Iris pigment epithelial cell (primary cell): ENCODE data around the gene EGR2.
A peak's percentile ranks its signal among the peaks of the same experiment; 100 is the strongest.

ENCODE experiments used
- DNase-seq: peaks from one replicate; pipeline ENCODE4 v3.0.0-alpha.2; 2011; ENCODE audit warnings: low read depth

Gene EGR2

DNA sequence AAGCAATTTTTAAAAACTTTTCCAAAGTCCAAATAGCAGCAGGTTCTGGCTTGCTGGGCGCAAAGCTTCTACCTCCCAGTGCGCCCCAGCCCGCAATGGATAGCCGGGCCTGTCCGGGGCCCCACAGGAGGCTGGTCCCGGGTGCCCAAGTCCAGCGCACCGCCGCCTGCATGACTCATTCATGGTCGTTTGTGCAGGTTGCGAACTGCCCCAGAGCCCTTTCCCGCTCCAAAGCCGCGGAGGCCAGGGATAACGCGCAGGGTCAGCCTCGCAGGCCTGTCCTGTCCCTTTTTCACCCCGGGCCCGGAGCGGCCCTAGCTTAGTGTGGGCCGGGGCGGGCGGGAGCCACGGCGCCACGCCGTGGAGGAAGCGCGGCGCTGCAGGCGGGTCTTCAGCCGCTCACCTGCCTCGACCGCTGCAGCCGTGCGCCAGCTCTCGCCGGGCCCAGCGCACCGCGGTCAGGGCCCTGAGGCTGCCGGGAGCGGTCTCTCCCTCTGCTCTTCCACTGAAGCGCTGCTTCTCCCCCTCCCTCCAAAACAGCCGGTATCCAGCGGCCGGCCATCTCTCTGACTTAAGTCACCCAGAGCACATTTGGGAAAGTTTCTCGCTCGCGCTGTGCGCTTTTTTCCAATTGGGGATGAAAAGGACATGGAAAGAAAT, 1.7 kb upstream of the EGR2 start:
- DNase-seq, result peak; percentile 70

DNA sequence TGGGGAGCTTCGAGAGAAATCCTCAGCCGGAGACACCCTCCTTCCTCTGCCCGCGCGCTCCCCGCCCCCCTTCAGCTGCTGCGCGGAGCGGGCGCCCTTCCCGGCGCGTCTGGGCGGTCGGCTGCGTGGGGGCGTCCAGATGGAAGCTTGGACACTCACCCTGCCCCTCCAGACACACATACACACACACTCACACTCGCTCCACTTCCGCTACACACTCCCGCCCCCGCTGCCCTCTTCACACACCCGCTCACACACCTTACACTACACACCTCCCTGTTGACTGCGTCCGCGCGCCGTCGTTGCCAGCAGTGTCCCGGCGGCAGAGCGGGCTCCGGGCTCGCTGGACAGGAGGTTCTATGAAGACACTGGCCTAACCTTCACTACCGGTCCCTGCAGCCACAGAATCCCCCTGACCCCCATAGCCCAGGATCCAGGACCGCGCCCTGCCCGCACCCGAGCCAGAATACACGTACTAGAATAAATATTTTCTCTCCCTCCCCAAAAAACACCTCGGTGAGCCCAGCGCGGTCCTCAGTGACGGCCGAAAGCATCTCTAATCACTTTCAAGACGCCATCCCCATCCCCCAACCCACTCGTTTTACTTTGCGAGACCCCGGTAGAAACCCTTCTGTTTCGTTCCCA, 1.1 kb upstream of the EGR2 start:
- no peak for DNase-seq

DNA sequence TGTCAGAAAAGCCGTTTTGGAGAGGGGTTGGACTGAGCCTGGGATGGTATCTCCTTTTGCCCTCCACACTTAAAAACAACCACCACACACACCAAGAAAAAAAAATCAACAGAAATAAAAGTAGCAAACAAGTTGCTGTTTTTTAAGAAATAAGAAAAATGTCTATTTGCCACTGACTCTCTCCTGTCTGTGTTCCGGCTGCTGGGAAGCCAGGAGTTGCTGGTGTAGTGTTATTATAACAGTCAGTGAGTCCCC, 163 bp downstream of the EGR2 start:
- DNase-seq, result no peak

DNA sequence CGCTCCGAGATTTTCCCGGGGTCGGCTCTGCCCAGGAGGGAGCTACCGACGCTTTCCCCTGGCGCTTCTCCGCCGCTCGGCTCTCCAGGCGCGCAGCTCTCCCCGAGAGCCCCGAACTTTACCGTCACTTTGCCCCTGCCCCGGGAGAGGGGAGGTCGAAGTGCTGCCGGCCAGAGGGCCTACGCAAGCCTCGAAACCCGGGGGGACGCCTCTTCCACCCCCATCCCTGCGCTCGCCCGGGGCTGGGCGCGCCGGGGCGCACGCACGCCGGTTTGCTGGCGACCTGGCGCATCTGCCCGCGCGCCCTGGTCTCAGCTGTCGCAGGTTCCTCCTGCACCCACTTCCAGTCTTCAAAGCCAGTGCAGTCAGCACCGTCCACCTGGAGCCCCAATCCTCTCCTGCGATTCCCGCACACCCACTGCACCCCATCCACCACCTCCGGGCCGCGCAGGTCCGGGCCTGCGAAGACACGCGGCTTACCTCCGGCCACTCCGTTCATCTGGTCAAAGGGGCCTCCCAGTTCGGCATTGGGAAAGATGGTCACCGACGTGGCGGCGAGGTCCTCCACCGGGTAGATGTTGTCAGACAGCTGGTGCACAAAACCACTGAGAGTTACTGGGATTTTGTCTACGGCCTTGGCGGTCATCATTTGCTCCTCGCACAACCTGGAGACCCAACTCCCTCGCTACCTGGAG, 638 bp downstream of the EGR2 start:
- peak; percentile 31 for DNase-seq

DNA sequence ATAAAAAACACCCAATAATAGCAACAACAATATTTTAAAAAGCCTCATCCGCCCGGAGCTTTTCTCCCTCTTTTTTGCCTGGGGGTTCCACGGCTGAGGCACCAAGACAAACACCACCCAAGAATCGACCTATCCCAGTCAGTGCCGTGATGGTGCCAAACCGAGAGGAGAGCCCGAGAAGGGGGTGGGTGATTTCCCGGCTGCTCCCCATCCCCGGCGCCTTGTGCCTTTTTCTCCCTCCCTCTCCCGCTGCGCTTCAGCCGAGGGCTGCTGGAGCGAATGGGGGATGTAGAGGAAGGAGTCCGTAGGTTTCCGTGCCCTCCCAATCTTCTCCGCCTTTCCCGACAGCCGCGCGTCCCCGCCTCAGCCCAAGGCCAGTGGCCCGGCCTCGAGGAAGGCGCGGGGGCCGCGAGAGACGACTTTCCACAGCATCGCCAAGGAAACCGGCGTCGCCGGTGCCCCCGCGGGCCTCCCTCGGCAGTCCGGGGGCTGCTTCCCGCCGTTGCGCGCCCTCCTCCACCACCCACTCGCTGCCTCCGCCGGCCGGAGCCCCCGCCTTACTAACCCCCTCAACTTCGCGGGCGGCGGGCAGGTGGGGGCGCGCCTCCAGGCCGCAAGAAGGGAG, 1.3 kb downstream of the EGR2 start:
- no peak for DNase-seq

DNA sequence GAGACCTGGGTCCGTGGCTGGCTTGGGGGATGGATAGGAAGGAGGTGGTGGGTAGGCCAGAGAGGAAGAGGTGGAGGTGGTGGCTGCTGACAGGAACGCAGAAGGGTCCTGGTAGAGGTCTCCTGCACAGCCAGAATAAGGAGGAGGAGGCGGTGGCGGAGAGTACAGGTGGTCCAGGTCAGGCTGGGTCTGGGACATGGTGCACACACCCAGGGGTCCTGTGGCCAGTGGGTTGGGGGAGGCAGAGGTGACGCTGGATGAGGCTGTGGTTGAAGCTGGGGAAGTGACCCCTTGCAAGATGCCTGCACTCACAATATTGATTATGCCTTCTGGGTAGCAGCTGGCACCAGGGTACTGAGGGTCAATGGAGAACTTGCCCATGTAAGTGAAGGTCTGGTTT, 2.2 kb downstream of the EGR2 start:
- DNase-seq, result no peak

DNA sequence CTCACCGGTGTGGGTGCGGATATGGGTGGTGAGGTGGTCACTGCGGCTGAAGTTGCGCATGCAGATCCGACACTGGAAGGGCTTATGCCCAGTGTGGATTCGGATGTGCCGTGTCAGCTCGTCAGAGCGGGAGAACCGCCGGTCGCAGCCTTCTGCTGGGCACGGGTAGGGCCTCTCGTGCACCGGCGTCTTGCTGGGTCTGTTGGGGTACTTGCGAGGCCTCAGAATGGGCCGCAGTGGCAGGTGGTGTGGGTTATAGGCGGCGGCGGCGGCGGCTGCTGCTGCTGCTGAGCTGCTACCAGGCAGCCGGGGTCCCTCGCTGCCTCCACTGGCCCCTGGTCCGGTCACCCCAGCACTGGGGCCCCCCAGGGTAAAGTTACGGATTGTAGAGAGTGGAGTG, 2.7 kb downstream of the EGR2 start:
- DNase-seq, result no peak

DNA sequence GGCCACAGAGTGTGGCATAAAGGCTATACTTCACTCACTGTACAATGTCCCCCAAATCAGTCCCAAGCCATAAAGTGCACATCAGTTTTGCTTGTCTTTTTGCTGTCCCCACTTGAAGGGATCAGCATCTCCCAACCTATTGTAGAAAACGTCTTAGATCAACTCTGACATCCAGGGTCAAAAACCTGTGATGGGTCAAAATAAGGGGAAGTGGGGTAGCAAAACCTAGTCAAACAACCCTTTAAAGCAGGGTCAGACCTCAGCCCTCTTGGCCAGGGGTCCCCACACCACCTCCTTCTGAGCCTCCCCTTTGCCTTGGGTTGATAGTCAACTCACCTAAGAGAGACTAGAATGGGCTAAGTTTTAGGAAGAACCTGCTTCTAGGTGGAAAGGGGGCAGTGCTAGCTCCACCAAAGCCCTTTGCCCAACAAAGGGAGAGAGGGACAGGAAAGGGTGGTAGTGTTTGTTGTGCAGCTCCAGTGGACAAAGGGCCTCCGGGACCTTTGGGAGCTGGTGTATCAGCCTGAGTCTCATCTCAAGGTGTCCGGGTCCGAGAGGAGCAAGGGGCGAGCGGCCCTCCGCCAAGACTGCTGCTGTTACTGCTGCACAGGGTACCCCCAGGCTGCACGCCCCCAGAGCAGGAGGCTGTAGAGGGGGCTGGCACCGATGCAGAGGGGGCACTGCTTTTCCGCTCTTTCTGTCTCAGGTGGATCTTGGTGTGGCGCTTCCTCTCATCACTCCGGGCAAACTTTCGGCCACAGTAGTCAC, 3.3 kb downstream of the EGR2 start:
- DNase-seq, result no peak

DNA sequence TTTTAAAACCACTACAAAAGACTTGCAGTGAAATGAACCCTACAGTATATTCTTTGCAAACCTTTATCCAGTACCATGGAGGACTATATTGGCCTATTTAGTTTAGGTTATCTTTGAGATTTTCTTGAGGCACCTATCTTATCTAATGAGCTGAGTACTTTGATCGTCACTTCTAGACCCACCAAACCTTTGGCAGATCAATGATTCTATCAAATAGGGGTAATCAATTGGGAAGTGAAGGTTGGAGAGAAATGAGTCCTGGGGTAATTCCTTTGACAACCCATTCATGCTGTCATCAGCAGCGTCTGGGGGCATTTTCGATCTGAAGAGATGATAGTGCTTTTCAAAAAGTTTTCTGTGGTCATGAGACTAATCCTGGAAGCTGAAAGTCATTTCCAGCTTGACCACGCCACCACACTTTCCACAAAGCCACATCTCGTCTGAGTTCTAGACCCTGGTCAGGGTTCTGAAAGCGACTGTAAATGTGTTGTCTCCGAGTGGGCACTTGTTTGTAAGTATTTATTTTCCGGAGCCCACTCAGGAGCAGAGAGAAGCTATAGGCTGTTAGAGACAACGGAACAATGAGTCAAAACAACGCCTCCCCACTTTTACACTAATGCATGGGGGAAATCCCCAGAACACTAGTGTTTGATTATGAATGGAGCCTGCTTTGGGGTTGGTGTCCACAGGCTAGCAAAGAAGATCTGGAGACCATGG, 4.8 kb downstream of the EGR2 start:
- no peak for DNase-seq

DNA sequence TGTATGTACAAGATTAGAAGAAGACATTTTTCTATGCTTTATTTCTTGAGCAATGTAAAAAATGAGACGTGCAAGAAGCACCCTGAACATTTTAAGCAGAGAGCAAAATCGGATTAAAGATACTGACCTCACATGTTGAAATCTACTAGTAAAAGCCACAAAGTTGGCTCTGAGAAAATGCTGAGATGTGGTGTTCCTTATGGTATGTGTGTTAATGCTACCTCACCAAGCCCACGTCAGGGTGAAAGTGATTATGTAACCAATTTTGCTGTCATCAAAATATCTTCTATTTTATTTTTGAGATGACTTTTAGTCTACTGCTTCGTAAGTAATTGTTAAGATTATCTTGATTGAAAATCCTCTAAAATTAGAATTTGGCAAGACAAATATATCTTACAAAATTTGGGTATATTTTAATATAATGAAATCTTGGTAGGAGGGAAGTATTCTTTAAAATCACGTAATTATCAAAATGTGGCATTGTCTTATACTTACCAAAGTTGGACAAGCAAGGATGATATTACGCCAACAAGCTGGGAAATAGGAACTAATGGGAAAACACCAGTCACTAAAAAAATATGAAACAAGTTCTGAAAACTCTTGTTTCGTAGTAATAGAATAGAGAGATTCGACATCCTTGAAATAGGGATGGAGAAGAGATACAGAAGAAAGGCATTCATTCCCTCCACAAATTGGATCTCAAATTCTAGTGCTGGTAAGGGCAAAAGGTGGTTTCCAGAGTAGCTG, 5.8 kb downstream of the EGR2 start:
- DNase-seq, result no peak

DNA sequence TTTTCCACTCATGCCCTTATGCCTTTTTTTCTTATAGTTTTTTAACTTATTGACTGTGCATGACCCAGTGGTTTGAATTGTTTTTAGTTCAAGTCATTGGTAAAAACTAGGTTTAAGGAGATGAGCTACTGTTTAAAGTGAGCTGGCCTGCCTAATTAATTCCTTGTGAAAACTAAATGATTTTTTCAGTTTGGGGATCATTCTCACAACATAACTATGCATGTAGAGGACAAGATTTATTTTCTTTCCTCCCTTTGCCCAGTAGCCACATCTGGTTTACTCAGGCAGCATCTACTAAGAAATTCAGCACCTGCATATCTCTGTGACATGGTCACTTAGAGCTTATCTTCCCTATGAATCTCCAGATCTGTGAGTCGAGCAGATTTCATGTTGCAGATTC, 9.9 kb downstream of the EGR2 start:
- DNase-seq, result no peak

DNA sequence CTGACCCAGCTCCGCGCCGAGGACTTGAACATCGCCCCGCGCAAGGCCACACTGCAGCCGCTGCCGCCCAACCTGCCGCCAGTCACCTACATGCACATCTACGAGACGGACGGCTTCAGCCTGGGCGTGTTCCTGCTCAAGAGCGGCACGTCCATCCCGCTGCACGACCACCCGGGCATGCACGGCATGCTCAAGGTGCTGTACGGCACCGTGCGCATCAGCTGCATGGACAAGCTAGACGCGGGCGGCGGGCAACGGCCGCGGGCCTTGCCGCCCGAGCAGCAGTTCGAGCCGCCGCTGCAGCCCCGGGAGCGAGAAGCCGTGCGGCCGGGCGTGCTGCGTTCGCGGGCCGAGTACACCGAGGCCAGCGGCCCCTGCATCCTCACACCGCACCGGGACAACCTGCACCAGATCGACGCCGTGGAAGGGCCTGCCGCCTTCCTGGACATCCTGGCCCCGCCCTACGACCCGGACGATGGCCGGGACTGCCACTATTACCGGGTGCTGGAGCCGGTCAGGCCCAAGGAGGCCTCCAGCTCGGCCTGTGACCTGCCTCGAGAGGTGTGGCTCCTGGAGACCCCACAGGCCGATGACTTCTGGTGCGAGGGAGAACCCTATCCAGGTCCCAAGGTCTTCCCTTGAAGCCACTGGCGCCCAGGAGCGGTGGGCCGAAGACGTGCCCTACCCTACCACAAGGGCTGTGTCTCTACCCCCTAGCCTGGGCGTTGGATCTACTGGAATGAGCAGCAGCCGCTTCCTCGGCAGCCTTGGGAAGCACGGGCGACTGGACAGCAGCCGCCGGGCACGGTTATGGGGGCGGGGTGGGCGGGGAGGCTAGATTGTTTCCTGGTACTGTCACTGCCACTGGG, 10.7 kb downstream of the EGR2 start:
- peak; percentile 51 for DNase-seq

DNA sequence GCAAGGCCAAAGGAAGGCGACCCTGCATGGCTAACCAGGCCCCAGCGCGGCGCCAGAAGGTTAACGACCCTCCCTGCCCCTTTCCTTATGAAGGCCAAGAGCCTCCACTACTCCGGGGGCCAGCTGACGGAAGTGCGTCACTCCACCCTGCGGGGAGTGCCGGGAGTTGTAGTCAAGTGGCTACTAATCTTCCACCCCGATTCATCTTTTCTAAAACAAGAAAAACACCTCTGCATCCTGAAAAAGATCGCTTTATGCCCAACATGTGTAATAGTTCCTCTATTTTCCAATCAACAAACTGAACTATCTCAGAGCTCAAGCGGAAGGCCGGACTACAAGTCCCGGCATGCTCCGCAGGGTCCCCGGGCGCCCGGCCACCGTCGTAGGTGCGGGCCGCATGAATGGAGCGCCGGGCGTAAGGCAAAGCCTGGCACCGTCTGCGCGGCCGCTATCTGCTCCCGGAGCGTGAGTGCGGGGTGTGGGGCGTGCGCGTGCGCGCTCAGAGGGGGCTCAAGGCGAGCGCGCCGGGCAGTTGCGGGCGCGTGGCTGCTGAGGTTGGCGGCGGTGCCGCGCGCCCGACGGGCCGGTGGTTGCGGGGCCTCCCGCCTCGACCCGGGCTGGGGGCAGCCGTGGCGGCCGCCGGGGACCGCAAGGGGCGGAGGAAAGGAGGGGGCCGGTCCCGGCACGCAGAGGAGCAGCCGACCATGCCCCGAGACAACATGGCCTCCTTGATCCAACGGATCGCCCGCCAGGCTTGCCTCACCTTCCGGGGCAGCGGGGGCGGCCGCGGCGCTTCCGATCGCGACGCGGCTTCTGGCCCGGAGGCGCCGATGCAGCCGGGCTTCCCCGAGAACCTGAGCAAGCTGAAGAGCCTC, 11.6 kb downstream of the EGR2 start, which contains the start of gene ADO:
TSS of gene ADO (plus strand) at position 365 of the 875 bp plus-strand sequence. CDS start at position 705, 340 bp downstream.
- peak; percentile 86 for DNase-seq

DNA sequence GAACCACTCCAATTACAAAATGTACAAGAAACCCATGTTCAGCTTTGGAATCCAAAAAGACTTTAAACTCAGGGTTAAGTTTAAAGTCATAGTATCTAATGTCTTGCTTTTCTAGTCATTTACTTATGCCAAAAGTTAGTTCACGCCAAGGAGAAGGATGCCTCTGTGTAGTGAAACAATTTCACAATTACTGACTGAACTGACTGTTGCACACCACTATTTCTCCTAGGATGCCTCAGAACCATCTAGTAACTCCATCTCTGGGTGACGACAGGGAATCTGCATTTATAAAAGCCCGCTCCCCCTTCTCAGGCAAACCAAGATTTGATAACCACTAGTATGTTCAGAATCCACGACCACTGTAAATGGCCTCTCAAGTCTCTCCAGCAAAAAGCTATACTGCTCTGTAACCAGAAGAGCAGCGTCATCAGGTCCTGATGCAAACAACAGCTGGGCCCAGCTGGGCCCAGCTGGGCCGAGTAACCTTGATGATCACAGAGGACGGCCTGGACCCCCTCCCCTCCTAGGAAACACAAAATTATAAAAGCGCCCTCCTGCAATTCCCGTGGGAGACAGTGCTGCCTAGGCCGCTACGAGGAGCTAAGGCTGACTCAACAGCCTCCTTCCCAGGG, 12.3 kb downstream of the EGR2 start:
- DNase-seq, result no peak

DNA sequence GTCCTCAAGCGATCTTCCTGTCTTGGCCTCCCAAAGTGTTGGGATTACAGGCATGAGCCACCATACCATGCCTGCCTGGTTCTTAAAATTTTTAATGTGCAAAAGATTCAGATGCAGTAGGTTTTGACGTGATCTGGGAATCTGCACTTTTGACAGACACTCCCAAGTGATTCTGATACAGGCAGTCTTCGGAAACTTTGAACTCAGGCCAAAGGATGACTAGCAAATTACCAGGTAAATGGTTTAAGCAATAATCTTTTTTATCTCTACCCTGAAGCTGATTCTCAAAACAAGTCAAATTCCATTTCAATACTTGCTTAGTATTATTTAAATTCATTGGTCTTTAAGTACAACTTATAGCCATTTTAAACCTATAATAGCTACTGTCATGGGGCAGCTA, 14.3 kb downstream of the EGR2 start:
- no peak for DNase-seq

DNA sequence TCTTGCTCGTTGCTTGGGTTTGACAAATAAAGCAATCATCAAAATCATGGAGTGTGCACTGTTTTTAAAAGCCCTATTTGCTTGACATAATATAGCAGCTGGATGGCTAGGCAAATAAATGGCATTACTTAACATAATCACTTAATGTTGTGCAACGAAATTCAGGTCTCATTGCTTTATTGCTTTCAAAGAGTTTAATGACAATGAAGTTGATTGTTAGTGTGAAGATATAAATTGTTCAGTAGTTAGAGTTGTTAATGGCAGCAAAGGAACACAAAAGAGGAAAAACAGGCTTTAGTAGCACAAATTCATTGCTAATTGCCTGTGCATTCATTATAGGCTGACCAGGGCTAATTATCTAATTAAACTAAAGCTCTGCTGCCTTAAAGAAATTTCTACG, 19.3 kb downstream of the EGR2 start:
- no peak for DNase-seq

DNA sequence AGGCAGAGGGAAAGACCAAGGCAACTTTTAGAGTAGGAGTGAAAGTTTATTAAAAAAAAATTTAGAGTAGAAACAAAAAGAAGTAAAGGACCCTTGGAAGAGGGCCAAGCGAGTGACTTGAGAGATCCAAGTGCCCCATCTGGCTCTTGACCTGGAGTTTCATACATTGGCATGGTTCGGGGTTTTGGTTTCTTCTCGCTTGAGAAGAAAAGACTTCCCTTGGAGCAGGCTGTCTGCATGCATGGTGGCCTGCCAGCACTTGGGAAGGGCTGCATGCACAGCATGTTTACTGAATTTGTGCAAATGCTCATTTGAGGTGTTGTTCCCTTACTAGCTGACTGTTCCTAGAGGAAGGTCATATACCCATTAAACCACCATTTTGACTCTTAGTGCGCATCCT, 20.4 kb downstream of the EGR2 start:
- DNase-seq, result no peak

DNA sequence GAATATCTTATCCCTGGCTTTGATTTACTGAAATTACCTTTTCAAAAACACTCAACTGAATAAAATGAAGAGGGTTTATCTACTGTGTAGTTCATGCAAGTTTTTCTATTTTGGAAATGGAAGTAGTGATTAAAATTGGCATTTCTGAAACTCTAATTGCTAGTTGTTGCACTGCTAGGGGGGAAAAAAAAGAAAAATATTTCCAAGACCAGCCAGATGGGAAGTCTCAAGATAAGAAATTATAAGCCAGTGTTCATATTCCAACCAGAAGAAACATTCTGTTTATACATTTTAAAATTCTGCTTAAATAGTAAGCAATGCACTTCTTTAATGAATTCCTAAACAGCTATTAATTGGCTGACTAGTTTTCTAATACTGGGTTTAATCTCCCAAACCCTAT, 21.1 kb downstream of the EGR2 start:
- no peak for DNase-seq

DNA sequence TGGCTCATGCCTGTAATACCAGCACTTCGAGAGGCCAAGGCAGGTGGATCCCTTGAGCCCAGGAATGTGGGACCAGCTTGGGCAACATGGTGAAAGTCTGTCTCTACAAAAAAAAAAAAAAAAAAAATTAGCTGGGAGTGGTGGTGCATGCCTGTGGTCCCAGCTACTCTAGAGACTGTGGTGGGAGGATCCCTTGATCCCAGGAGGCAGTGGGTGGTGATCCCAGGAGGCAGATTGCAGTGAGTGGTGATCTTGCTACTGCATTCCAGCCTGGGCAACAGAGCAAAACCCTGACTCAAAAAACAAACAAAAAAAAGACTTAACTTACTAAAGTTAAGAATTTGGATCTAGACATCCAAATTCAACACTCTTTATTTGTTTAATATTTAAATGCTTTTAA, 21.9 kb downstream of the EGR2 start:
- no peak for DNase-seq
